ENCODE data around the gene PLPP7.

Gene PLPP7

DNA sequence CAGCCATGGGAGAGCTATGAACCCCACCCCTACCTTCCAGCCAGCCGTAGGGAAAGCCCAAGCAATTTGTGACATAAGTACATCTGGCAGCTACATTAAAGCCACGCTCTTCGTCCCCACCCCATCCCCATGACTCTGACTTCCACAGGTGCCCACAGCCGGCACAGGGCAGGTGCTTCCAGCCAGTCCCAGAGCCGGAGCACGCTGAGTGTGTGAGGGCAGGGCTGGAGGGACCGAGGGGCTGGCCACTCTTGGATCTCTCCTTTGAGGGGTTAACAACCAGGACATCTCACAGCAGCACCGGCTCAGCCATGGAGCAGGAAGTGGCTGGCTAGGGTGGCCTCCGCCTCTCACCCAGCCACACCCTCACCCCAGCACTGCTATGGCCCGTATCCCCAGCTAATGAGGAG, 10.8 kb upstream of the PLPP7 start:
- no peak for DNase-seq (ENCODE audit: low spot score)
- no peak for TF ChIP-seq CTCF (IDR thresholded peaks at IDR 0.05)
- no peak overlapping the region for H3K27ac ChIP-seq
- H3K4me3 ChIP-seq, result no peak overlapping the region

GRCh38 chr9:131279196-131279862, 10.2 kb upstream of the PLPP7 start:
- DNase-seq (ENCODE audit: low spot score), result no peak
- no peak for TF ChIP-seq CTCF (IDR thresholded peaks at IDR 0.05)
- Histone ChIP-seq H3K4me3 (no peak overlapping the region), H3K27ac (no peak overlapping the region)

GRCh38 chr9:131279863-131280570, 9.5 kb upstream of the PLPP7 start:
- H3K27ac ChIP-seq, result no peak overlapping the region
- TF ChIP-seq CTCF (IDR thresholded peaks at IDR 0.05), result no peak
- DNase-seq (ENCODE audit: low spot score), result no peak
- no peak overlapping the region for H3K4me3 ChIP-seq

DNA sequence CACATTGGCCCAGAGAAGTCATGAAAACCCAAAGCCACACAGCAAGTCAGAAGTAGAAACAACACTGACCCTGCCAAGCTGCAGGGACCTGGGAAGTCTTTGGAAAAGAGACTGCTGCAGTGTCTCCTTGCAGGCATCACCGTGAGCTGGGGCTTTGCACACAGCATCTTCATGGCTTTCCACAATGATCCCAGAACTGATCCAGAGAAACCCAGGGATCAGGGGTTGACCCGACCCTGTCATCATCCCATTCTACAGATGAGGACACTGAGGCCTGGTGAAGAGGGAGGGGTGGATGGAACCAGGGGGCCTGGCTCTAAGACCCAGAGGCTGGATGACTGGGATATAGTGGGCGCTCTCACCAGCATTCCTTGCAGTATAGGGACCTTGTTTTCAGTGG, 8.9 kb upstream of the PLPP7 start:
- DNase-seq (ENCODE audit: low spot score), result no peak
- Histone ChIP-seq H3K27ac (no peak overlapping the region), H3K4me3 (no peak overlapping the region)
- no peak for TF ChIP-seq CTCF (IDR thresholded peaks at IDR 0.05)

- TF ChIP-seq CTCF (IDR thresholded peaks at IDR 0.05), result no peak
- H3K27ac ChIP-seq, result no peak overlapping the region
- DNase-seq (ENCODE audit: low spot score), result no peak
- no peak overlapping the region for H3K4me3 ChIP-seq
These were observed 8.2 kb upstream of the PLPP7 start for GRCh38 chr9:131281119-131281965.

GRCh38 chr9:131282175-131282574, 7.3 kb upstream of the PLPP7 start:
- Histone ChIP-seq H3K27ac (no peak overlapping the region), H3K4me3 (no peak overlapping the region)
- no peak for TF ChIP-seq CTCF (IDR thresholded peaks at IDR 0.05)
- no peak for DNase-seq (ENCODE audit: low spot score)

Data from coronary artery (tissue), 2 donors.